Vagina (tissue), 2 donors: Measurements from ENCODE around the gene JAG1. TPM values are rescaled to one million over a fixed set of nuclear protein-coding genes. Genes with fewer than 3 reads are reported as not detected.

ENCODE experiments used
- DNase-seq, 2 donors: peaks; one replicate each; pipeline ENCODE4 v3.0.0-alpha.2; 2017; ENCODE audit errors: extremely low spot score in 2 of 2
- H3K27ac ChIP-seq: fragments of 200-600 bp; sonication (generic); one replicate; pipeline ENCODE4 v1.5.1; 2019
- H3K27me3 ChIP-seq: fragments of 200-600 bp; sonication (generic); one replicate; pipeline ENCODE4 v1.5.1; 2019
- H3K36me3 ChIP-seq, 2 donors: fragments of 200-600 bp; sonication (generic); one replicate each; pipeline ENCODE4 v1.5.1; 2017 to 2019
- H3K4me1 ChIP-seq: fragments of 200-600 bp; sonication (generic); one replicate; pipeline ENCODE4 v1.5.1; 2019
- H3K4me3 ChIP-seq, 2 donors: fragments of 200-600 bp; sonication (generic); 1 replicate in 1 of 2; 2 replicates in 1 of 2; pipeline ENCODE4 v1.5.1; 2016 to 2019
- H3K9me3 ChIP-seq: fragments of 200-600 bp; sonication (generic); one replicate; pipeline ENCODE4 v1.5.1; 2019
- POLR2A ChIP-seq, 2 donors: fragments of 450-650 bp; IDR thresholded peaks; one replicate each; pipeline ENCODE4 v1.6.1; 2017; ENCODE audit warnings: antibody characterized with exemption in 2 of 2, mild to moderate bottlenecking in 2 of 2, moderate library complexity in 2 of 2
- POLR2AphosphoS5 ChIP-seq, 2 donors: sonication (generic); formaldehyde crosslinking; IDR thresholded peaks; one replicate each; pipeline ENCODE4 v1.9.0; 2017; ENCODE audit warnings: antibody characterized with exemption in 2 of 2, mild to moderate bottlenecking in 2 of 2, low read depth in 1 of 2; ENCODE audit not compliant: insufficient read depth in 1 of 2
- intact Hi-C: fragments of 100-400 bp; cut with DNase I; formaldehyde crosslinking; loops from one replicate; pipeline ENCODE4 v1.15.1; 2023
- total RNA-seq: library from RNA; depleted of rRNA; stranded (reverse); fragments of >200 nt; gene quantifications from one replicate; pipeline ENCODE4 v1.2.3, GENCODE V29; 2016
- TF ChIP-seq, protein P1 (sequence below), 3 experiments: fragments of 450-650 bp in 2 of 3; fragments of 200-600 bp in 1 of 3; sonication (generic) in 1 of 3; IDR thresholded peaks; one replicate each; pipeline ENCODE4 v1.5.1; 2017 to 2019; ENCODE audit warnings: antibody characterized with exemption in 3 of 3, mild to moderate bottlenecking in 2 of 3, moderate library complexity in 2 of 3

JAG1 gene
- total RNA-seq, 1 donor from 2014 or later: 185 TPM

GRCh38 chr20:10686356-10687133, 12.7 kb upstream of the JAG1 start:
- Histone ChIP-seq H3K27ac (no peak overlapping the region), H3K36me3 (no peaks in the 10 kb centered on the region), H3K9me3 (no peaks in the 10 kb centered on the region), H3K4me1 (no peaks in the 10 kb centered on the region), H3K27me3 (no peaks in the 10 kb centered on the region), H3K4me3 (no peak overlapping the region)
- TF ChIP-seq, protein P1, sequence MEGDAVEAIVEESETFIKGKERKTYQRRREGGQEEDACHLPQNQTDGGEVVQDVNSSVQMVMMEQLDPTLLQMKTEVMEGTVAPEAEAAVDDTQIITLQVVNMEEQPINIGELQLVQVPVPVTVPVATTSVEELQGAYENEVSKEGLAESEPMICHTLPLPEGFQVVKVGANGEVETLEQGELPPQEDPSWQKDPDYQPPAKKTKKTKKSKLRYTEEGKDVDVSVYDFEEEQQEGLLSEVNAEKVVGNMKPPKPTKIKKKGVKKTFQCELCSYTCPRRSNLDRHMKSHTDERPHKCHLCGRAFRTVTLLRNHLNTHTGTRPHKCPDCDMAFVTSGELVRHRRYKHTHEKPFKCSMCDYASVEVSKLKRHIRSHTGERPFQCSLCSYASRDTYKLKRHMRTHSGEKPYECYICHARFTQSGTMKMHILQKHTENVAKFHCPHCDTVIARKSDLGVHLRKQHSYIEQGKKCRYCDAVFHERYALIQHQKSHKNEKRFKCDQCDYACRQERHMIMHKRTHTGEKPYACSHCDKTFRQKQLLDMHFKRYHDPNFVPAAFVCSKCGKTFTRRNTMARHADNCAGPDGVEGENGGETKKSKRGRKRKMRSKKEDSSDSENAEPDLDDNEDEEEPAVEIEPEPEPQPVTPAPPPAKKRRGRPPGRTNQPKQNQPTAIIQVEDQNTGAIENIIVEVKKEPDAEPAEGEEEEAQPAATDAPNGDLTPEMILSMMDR (IDR thresholded peaks at IDR 0.05): no peak
- TF ChIP-seq POLR2A (IDR thresholded peaks at IDR 0.05) (no peak), POLR2AphosphoS5 (IDR thresholded peaks at IDR 0.05; ENCODE audit: insufficient read depth in 1 of 2, low read depth in 1 of 2) (no peak)
- no peak for DNase-seq
- intact Hi-C loops: no loop called here

DNA sequence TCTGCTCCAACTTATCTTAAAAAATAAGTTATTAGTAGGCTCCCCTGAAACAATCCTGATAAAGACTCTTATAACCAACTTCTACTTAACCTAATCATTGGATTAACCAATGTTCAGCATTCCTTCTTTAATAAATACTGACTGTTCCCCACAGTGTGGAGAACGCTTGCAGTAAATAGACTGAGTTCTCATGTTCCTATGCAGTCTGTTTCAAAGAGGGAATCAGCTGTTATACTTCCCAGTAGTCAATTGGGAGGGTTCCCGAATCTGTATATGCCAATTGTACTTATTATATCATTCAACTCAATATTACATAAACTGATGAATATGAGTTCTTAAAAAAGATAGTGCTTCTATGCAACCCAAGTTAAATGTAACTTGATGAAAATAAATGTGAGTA, 9.7 kb upstream of the JAG1 start:
- H3K4me3 ChIP-seq: no peak overlapping the region
- no peaks in the 10 kb centered on the region for H3K9me3 ChIP-seq
- no peaks in the 10 kb centered on the region for H3K27me3 ChIP-seq
- no peaks in the 10 kb centered on the region for H3K36me3 ChIP-seq
- H3K4me1 ChIP-seq: no peaks in the 10 kb centered on the region
- TF ChIP-seq POLR2A (IDR thresholded peaks at IDR 0.05) (no peak), POLR2AphosphoS5 (IDR thresholded peaks at IDR 0.05; ENCODE audit: insufficient read depth in 1 of 2, low read depth in 1 of 2) (no peak)
- TF ChIP-seq, protein P1 (IDR thresholded peaks at IDR 0.05): no peak
- intact Hi-C loops: no loop called here
- DNase-seq: no peak
- no peak overlapping the region for H3K27ac ChIP-seq

- TF ChIP-seq POLR2A (IDR thresholded peaks at IDR 0.05) (no peak), POLR2AphosphoS5 (IDR thresholded peaks at IDR 0.05; ENCODE audit: insufficient read depth in 1 of 2, low read depth in 1 of 2) (no peak)
- TF ChIP-seq, protein P1 (IDR thresholded peaks at IDR 0.05): no peak
- H3K4me1 ChIP-seq: no peaks in the 10 kb centered on the region
- no peak overlapping the region for H3K27ac ChIP-seq
- no peak overlapping the region for H3K4me3 ChIP-seq
- no peaks in the 10 kb centered on the region for H3K36me3 ChIP-seq
- no peak for DNase-seq
- H3K27me3 ChIP-seq: no peaks in the 10 kb centered on the region
- intact Hi-C loops: no loop called here
- H3K9me3 ChIP-seq: no peaks in the 10 kb centered on the region
Observed at GRCh38 chr20:10682939-10683338, 9.1 kb upstream of the JAG1 start.

GRCh38 chr20:10681494-10681893, 7.7 kb upstream of the JAG1 start:
- no peak for TF ChIP-seq POLR2A (IDR thresholded peaks at IDR 0.05)
- TF ChIP-seq POLR2AphosphoS5 (IDR thresholded peaks at IDR 0.05; ENCODE audit: insufficient read depth in 1 of 2, low read depth in 1 of 2): no peak
- Histone ChIP-seq H3K27me3 (no peaks in the 10 kb centered on the region), H3K4me1 (no peaks in the 10 kb centered on the region), H3K36me3 (no peaks in the 10 kb centered on the region), H3K27ac (no peak overlapping the region), H3K9me3 (no peaks in the 10 kb centered on the region), H3K4me3 (no peak overlapping the region)
- intact Hi-C loops: no loop called here
- DNase-seq: no peak

DNA sequence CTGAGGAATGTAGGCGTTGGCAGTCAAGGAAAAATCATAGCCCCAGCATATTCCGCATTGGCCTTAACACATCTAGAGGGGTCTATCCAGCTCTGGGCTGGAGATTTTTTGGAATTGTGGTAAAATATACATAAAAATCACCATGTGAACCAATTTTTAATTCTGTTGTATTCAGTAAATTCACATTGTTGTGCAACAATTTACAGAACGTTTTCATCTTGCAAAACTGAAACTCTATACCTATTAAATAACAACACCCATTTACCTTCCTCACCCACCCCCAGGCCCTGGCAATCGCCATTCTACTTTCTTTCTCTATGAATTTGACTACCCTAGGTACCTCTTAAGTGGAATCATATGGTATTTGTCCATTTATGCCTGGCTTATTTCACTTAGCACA, 6.8 kb upstream of the JAG1 start:
- Histone ChIP-seq H3K4me1 (peaks cover 1% of the 10 kb centered on the region), H3K27me3 (no peaks in the 10 kb centered on the region), H3K36me3 (no peaks in the 10 kb centered on the region), H3K27ac (no peak overlapping the region), H3K9me3 (no peaks in the 10 kb centered on the region), H3K4me3 (no peak overlapping the region)
- no peak for TF ChIP-seq POLR2A (IDR thresholded peaks at IDR 0.05)
- TF ChIP-seq POLR2AphosphoS5 (IDR thresholded peaks at IDR 0.05; ENCODE audit: insufficient read depth in 1 of 2, low read depth in 1 of 2): no peak
- TF ChIP-seq, protein P1 (IDR thresholded peaks at IDR 0.05): no peak
- no peak for DNase-seq
- intact Hi-C loops: no loop called here
